GM12878 (cell line): ENCODE measurements around the gene HMOX1.

Source experiments
- CTCF ChIP-seq, 3 experiments: IDR thresholded peaks in 2 of 3; conservative IDR thresholded peaks in 1 of 3; 2 replicates each; pipeline ENCODE4 v1.5.1; 2011; ENCODE audit warnings: low read depth in 3 of 3, low read length in 3 of 3, mild to moderate bottlenecking in 3 of 3, control low read depth in 2 of 3, moderate library complexity in 2 of 3, inconsistent platforms in 1 of 3, mixed read lengths in 1 of 3; ENCODE audit not compliant: control insufficient read depth in 2 of 3, insufficient read depth in 1 of 3; ENCODE audit errors: extremely low read depth in 1 of 3
- EZH2 ChIP-seq: IDR thresholded peaks from 2 replicates; pipeline ENCODE4 v1.6.1; 2012; ENCODE audit warnings: low read depth, mild to moderate bottlenecking, control low read depth, inconsistent platforms, low read length, borderline replicate concordance; ENCODE audit not compliant: control insufficient read depth
- FOXK2 ChIP-seq: fragments of 450-650 bp; IDR thresholded peaks from 2 replicates; pipeline ENCODE4 v1.6.1; 2017; ENCODE audit warnings: mild to moderate bottlenecking, moderate library complexity
- NR2C1 ChIP-seq: fragments of 450-650 bp; IDR thresholded peaks from 2 replicates; pipeline ENCODE4 v1.6.1; 2017; ENCODE audit warnings: antibody characterized with exemption, mild to moderate bottlenecking, moderate library complexity
- POLR2A ChIP-seq: IDR thresholded peaks from 2 replicates; pipeline ENCODE4 v1.6.1; 2011; ENCODE audit warnings: low read depth, mild to moderate bottlenecking, low read length
- RELA ChIP-seq: fragments of 450-650 bp; IDR thresholded peaks from 2 replicates; pipeline ENCODE4 v1.8.0; 2014; ENCODE audit warnings: borderline replicate concordance; ENCODE audit not compliant: partially characterized antibody
- SP1 ChIP-seq: IDR thresholded peaks from one replicate; pipeline ENCODE4 v1.6.1; 2011; ENCODE audit warnings: low read depth, low read length
- SRF ChIP-seq, 2 experiments: IDR thresholded peaks; 2 replicates each; pipeline ENCODE4 v1.6.1; 2011; ENCODE audit warnings: low read depth in 2 of 2, low read length in 2 of 2, mild to moderate bottlenecking in 1 of 2, moderate library complexity in 1 of 2
- SUZ12 ChIP-seq: fragments of 200-600 bp; sonication (generic); IDR thresholded peaks from one replicate; pipeline ENCODE4 v1.6.1; 2018; ENCODE audit warnings: antibody characterized with exemption, mild to moderate bottlenecking; ENCODE audit not compliant: unreplicated experiment
- TCF3 ChIP-seq: IDR thresholded peaks from 2 replicates; pipeline ENCODE4 v1.6.1; 2012; ENCODE audit warnings: low read depth, mild to moderate bottlenecking, low read length, borderline replicate concordance; ENCODE audit not compliant: insufficient read depth
- ZBTB33 ChIP-seq: fragments of 450-650 bp; IDR thresholded peaks from 2 replicates; pipeline ENCODE4 v1.6.1; 2017; ENCODE audit warnings: mild to moderate bottlenecking

GRCh38 chr22:35347462-35347861 lies 33.4 kb upstream of the HMOX1 start:
- TF ChIP-seq TCF3 (no peak), NR2C1 (no peak), FOXK2 (no peak), CTCF (IDR thresholded peaks at IDR 0.05 in 2 of 3, conservative IDR thresholded peaks at IDR 0.05 in 1 of 3; ENCODE audit: control insufficient read depth in 2 of 3, extremely low read depth in 1 of 3, insufficient read depth in 1 of 3, low read depth in 3 of 3, low read length in 3 of 3) (no peak), EZH2 (no peak), POLR2A (no peak), SP1 (no peak), RELA (no peak), SUZ12 (no peak), SRF (IDR thresholded peaks at IDR 0.05; ENCODE audit: low read depth in 2 of 2, low read length in 2 of 2) (no peak), ZBTB33 (no peak)
